ENCODE results near the gene SMARCAL1.

SMARCAL1 gene

GRCh38 chr2:216416571-216417307 lies 4.5 kb downstream of the SMARCAL1 start:
- TF ChIP-seq CTCF (IDR thresholded peaks at IDR 0.05; ENCODE audit: insufficient read depth, low read depth, low read length, missing control alignments) = no peak
- no peak for DNase-seq (ENCODE audit: low read depth)
- H3K4me3 ChIP-seq (ENCODE audit: low read length) = no peak overlapping the region

- DNase-seq (ENCODE audit: low read depth) = no peak
- H3K4me3 ChIP-seq (ENCODE audit: low read length) = no peak overlapping the region
- TF ChIP-seq CTCF (IDR thresholded peaks at IDR 0.05; ENCODE audit: insufficient read depth, low read depth, low read length, missing control alignments) = no peak
Observed at GRCh38 chr2:216418981-216419380, 6.7 kb downstream of the SMARCAL1 start.

- DNase-seq (ENCODE audit: low read depth) = no peak
- H3K4me3 ChIP-seq (ENCODE audit: low read length) = no peak overlapping the region
- TF ChIP-seq CTCF (IDR thresholded peaks at IDR 0.05; ENCODE audit: insufficient read depth, low read depth, low read length, missing control alignments) = no peak
Observed at GRCh38 chr2:216420367-216421101, 8.2 kb downstream of the SMARCAL1 start.

- no peak for TF ChIP-seq CTCF (IDR thresholded peaks at IDR 0.05; ENCODE audit: insufficient read depth, low read depth, low read length, missing control alignments)
- no peak for DNase-seq (ENCODE audit: low read depth)
Observed at GRCh38 chr2:216423071-216423470, 10.8 kb downstream of the SMARCAL1 start.

GRCh38 chr2:216424274-216424673 lies 12.0 kb downstream of the SMARCAL1 start:
- TF ChIP-seq CTCF (IDR thresholded peaks at IDR 0.05; ENCODE audit: insufficient read depth, low read depth, low read length, missing control alignments) = no peak

More at GRCh38 chr2:216423071-216423470, 10.8 kb downstream of the SMARCAL1 start:
- no peak overlapping the region for H3K4me3 ChIP-seq (ENCODE audit: low read length)

GRCh38 chr2:216425008-216425787 lies 12.9 kb downstream of the SMARCAL1 start:
- DNase-seq (ENCODE audit: low read depth) = no peak
- no peak for TF ChIP-seq CTCF (IDR thresholded peaks at IDR 0.05; ENCODE audit: insufficient read depth, low read depth, low read length, missing control alignments)
- H3K4me3 ChIP-seq (ENCODE audit: low read length) = no peak overlapping the region

More at GRCh38 chr2:216424274-216424673, 12.0 kb downstream of the SMARCAL1 start:
- no peak overlapping the region for H3K4me3 ChIP-seq (ENCODE audit: low read length)
- no peak for DNase-seq (ENCODE audit: low read depth)

Data from epithelial cell of esophagus (primary cell).